OCI-LY7 (cell line): ENCODE measurements around the gene MARCHF2. TPM values are rescaled to one million over a fixed set of nuclear protein-coding genes. Genes with fewer than 3 reads are reported as not detected.
A peak's percentile ranks its signal among the peaks of the same experiment; 100 is the strongest.
"Not testable (repeated sequence)": the region's sequence is repeated elsewhere in the genome, so short reads cannot be mapped to it uniquely, and the experiment has no call there.

Source experiments
- BruUV-seq: library from RNA; stranded (reverse); fragments of 400-500 nt; replicated peaks from 2 replicates; lab custom pipeline; 2021; lab: Mats Ljungman, UMichigan
- CTCF ChIA-PET: fragments of 300-600 bp; sonication (Branson Sonifier 250); formaldehyde crosslinking; loops from one replicate; lab custom pipeline; 2022; ENCODE audit warnings: antibody characterized with exemption; ENCODE audit not compliant: unreplicated experiment; lab: Charles Lee
- POLR2A ChIA-PET: fragments of 300-600 bp; sonication (Branson Sonifier 250); formaldehyde crosslinking; loops from one replicate; lab custom pipeline; 2022; ENCODE audit warnings: antibody characterized with exemption; lab: Charles Lee
- DNase-seq: peaks from one replicate; pipeline ENCODE4 v3.0.0-alpha.2; 2015; ENCODE audit warnings: low spot score
- H2AFZ ChIP-seq: fragments of 200-600 bp; sonication (generic), shearing (Covaris generic); 2 replicates; pipeline ENCODE4 v1.6.1; 2014; ENCODE audit warnings: mild to moderate bottlenecking, antibody characterized with exemption, low read length, moderate library complexity
- H3K27ac ChIP-seq: fragments of 200-600 bp; sonication (generic); 2 replicates; pipeline ENCODE4 v1.5.1; 2014; ENCODE audit warnings: mixed run types, low read depth, mild to moderate bottlenecking, moderate library complexity, low read length, inconsistent platforms; ENCODE audit not compliant: poor library complexity, severe bottlenecking
- H3K36me3 ChIP-seq: fragments of 200-600 bp; sonication (generic); 2 replicates; pipeline ENCODE4 v1.6.1; 2014; ENCODE audit warnings: mild to moderate bottlenecking, antibody characterized with exemption, low read length, moderate library complexity, mixed read lengths; ENCODE audit not compliant: insufficient read depth
- H3K4me1 ChIP-seq: fragments of 200-600 bp; sonication (generic); 2 replicates; pipeline ENCODE4 v1.5.1; 2014; ENCODE audit warnings: mild to moderate bottlenecking, low read length; ENCODE audit not compliant: insufficient read depth, poor library complexity, severe bottlenecking
- H3K4me2 ChIP-seq: fragments of 200-600 bp; sonication (generic); 2 replicates; pipeline ENCODE4 v1.6.1; 2014; ENCODE audit warnings: mild to moderate bottlenecking, low read length
- H3K4me3 ChIP-seq: fragments of 200-600 bp; sonication (generic); 2 replicates; pipeline ENCODE4 v1.5.1; 2014; ENCODE audit warnings: mild to moderate bottlenecking, low read depth, low read length; ENCODE audit not compliant: poor library complexity, severe bottlenecking
- H3K79me2 ChIP-seq: fragments of 200-600 bp; sonication (generic); 2 replicates; pipeline ENCODE4 v1.6.1; 2016; ENCODE audit warnings: low read depth, mild to moderate bottlenecking, low read length, moderate library complexity, mixed read lengths; ENCODE audit not compliant: insufficient read depth
- H3K9me2 ChIP-seq: fragments of 200-600 bp; sonication (generic); 2 replicates; pipeline ENCODE4 v1.6.1; 2016; ENCODE audit warnings: mild to moderate bottlenecking, low read length, mixed read lengths; ENCODE audit not compliant: insufficient read depth
- H3K9me3 ChIP-seq: fragments of 200-600 bp; sonication (generic); 2 replicates; pipeline ENCODE4 v1.6.1; 2014; ENCODE audit warnings: mild to moderate bottlenecking, mixed run types, low read length, mixed read lengths
- H4K20me1 ChIP-seq: fragments of 200-600 bp; sonication (generic); 2 replicates; pipeline ENCODE4 v1.6.1; 2014; ENCODE audit warnings: mild to moderate bottlenecking, antibody characterized with exemption, low read length, moderate library complexity, mixed read lengths; ENCODE audit not compliant: insufficient read depth
- CTCF ChIP-seq: fragments of 200-600 bp; sonication (generic); conservative IDR thresholded peaks from 2 replicates; pipeline ENCODE4 v1.5.1; 2014; ENCODE audit warnings: mild to moderate bottlenecking, antibody characterized with exemption, low read length, moderate library complexity, mixed read lengths
- EZH2phosphoT487 ChIP-seq: fragments of 200-600 bp; sonication (generic); IDR thresholded peaks from 2 replicates; pipeline ENCODE4 v1.6.1; 2018; ENCODE audit warnings: low read depth, borderline replicate concordance, mild to moderate bottlenecking, mixed run types, antibody characterized with exemption, low read length, moderate library complexity, mixed read lengths
- intact Hi-C: fragments of 100-400 bp; cut with micrococcal nuclease; formaldehyde crosslinking; loops from one replicate; pipeline ENCODE4 v1.10.0; 2022; ENCODE audit not compliant: unreplicated experiment
- total RNA-seq, 2 experiments: library from RNA; depleted of rRNA in 1 of 2; stranded (reverse); fragments of >200 nt in 1 of 2; shearing (Covaris generic) in 1 of 2; gene quantifications; 2 replicates each; pipeline ENCODE4 v1.2.3, GENCODE V29; 2014 to 2022

Gene MARCHF2
- total RNA-seq, 2 experiments from 2014 or later: 12.4 to 14.1 TPM

- Histone ChIP-seq H3K4me2 (no peak overlapping the region), H3K79me2 (no peaks in the 10 kb centered on the region), H4K20me1 (no peaks in the 10 kb centered on the region), H3K9me2 (no peaks in the 10 kb centered on the region), H2AFZ (no peak overlapping the region), H3K36me3 (peaks cover 25% of the 10 kb centered on the region), H3K4me3 (no peak overlapping the region), H3K9me3 (no peaks in the 10 kb centered on the region), H3K4me1 (no peaks in the 10 kb centered on the region), H3K27ac (no peak overlapping the region)
- POLR2A ChIA-PET: no interaction called here
- CTCF ChIA-PET: no interaction called here
- DNase-seq: no peak
- intact Hi-C loops: no loop called here
- TF ChIP-seq CTCF (no peak), EZH2phosphoT487 (no peak)
- BruUV-seq: TSS peak; percentile 75
These were observed 9.3 kb upstream of the MARCHF2 start for GRCh38 chr19:8403820-8404109.

GRCh38 chr19:8404391-8405151 lies 8.5 kb upstream of the MARCHF2 start:
- H3K4me3 ChIP-seq: no peak overlapping the region
- no peak for TF ChIP-seq EZH2phosphoT487
- no peak for TF ChIP-seq CTCF
- CTCF ChIA-PET: no interaction called here
- H3K9me3 ChIP-seq: no peaks in the 10 kb centered on the region
- peaks cover 25% of the 10 kb centered on the region for H3K36me3 ChIP-seq
- POLR2A ChIA-PET: interaction anchor here (0.6 kb wide), 1 partner anchor 12 kb away, joined by 3 read pairs; no protein-coding TSS in a partner anchor
- BruUV-seq: no TSS peak
- H3K79me2 ChIP-seq: no peaks in the 10 kb centered on the region
- no peaks in the 10 kb centered on the region for H3K4me1 ChIP-seq
- H4K20me1 ChIP-seq: no peaks in the 10 kb centered on the region
- no peak overlapping the region for H2AFZ ChIP-seq
- H3K4me2 ChIP-seq: no peak overlapping the region
- DNase-seq: no peak
- H3K9me2 ChIP-seq: no peaks in the 10 kb centered on the region
- no peak overlapping the region for H3K27ac ChIP-seq
- intact Hi-C loops: no loop called here

GRCh38 chr19:8410718-8411117 lies 2.4 kb upstream of the MARCHF2 start:
- H3K9me3 ChIP-seq, intact Hi-C loops, H3K4me2 ChIP-seq, H2AFZ ChIP-seq, H3K79me2 ChIP-seq, H3K9me2 ChIP-seq, H3K36me3 ChIP-seq, H4K20me1 ChIP-seq, H3K4me3 ChIP-seq, H3K27ac ChIP-seq, H3K4me1 ChIP-seq, DNase-seq, BruUV-seq: not testable (repeated sequence)
- CTCF ChIA-PET: interaction anchor here (0.6 kb wide), 1 partner anchor 15 kb away, joined by 3 read pairs; no protein-coding TSS in a partner anchor
- POLR2A ChIA-PET: interaction anchor here (0.5 kb wide), 1 partner anchor 92 kb away, joined by 3 read pairs; the partner anchor contains the start of gene PRAM1
